A673 (cell line): Measurements from ENCODE around the gene MTHFD1L.

Source experiments
- EZH2 ChIP-seq: fragments of 200-600 bp; sonication (generic); IDR thresholded peaks from 2 replicates; pipeline ENCODE4 v1.6.1; 2017; ENCODE audit warnings: borderline replicate concordance, low read depth, mild to moderate bottlenecking, mixed read lengths, antibody characterized with exemption, low read length; ENCODE audit not compliant: poor library complexity, severe bottlenecking
- TF ChIP-seq, protein P1 (sequence below): fragments of 300-800, 200-600 bp; sonication (generic); conservative IDR thresholded peaks from 2 replicates; pipeline ENCODE4 v1.5.1; 2017; ENCODE audit warnings: low read depth, mild to moderate bottlenecking, antibody characterized with exemption, low read length, moderate library complexity, mixed read lengths

DNA sequence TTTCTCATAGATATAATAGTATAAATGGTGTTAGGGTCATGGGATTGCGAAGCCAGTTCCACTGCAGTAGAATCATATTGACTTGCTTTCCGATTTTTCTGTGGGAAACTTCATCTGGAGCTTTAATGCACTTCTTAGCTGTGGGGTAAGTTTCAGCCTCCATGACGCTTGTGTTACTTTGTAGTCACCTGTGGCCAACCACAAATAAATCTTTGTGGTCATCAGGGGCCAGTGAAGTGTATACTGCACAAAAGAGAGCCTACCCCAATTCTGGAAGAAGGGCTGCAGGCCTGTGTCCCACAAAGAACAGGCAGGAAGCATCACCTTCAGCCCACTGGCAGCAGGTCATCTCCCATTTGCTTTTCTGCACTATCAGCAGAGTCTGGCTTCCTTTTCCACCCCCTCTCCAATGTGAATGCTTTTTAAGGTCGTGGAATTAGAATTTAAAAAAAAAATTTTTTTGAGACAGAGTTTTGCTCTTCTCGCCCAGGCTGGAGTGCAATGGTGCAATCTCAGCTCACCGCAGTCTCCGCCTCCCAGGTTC lies 32.0 kb downstream of the MTHFD1L start:
- TF ChIP-seq, protein P1, sequence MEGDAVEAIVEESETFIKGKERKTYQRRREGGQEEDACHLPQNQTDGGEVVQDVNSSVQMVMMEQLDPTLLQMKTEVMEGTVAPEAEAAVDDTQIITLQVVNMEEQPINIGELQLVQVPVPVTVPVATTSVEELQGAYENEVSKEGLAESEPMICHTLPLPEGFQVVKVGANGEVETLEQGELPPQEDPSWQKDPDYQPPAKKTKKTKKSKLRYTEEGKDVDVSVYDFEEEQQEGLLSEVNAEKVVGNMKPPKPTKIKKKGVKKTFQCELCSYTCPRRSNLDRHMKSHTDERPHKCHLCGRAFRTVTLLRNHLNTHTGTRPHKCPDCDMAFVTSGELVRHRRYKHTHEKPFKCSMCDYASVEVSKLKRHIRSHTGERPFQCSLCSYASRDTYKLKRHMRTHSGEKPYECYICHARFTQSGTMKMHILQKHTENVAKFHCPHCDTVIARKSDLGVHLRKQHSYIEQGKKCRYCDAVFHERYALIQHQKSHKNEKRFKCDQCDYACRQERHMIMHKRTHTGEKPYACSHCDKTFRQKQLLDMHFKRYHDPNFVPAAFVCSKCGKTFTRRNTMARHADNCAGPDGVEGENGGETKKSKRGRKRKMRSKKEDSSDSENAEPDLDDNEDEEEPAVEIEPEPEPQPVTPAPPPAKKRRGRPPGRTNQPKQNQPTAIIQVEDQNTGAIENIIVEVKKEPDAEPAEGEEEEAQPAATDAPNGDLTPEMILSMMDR, result no peak
- TF ChIP-seq EZH2, result no peak
